ENCODE results near the gene TGIF2LY. TPM values are rescaled to one million over a fixed set of nuclear protein-coding genes. Genes with fewer than 3 reads are reported as not detected.
"Not testable (repeated sequence)": the region's sequence is repeated elsewhere in the genome, so short reads cannot be mapped to it uniquely, and the experiment has no call there.

TGIF2LY gene
- not detected in 2 replicates for total RNA-seq (2014; rRNA removed; shearing (Covaris generic))

GRCh38 chrY:3578767-3579166 is at the start of gene TGIF2LY:
Gene TGIF2LY, plus strand, starts transcription at chrY:3579067. Its CDS starts 178 bp downstream, at chrY:3579245.
- DNase-seq; H3K4me3 ChIP-seq (ENCODE audit: insufficient read depth, low read depth, low read length); H3K36me3 ChIP-seq (replicated peaks; ENCODE audit: control insufficient read depth, insufficient read depth, low read length); H3K27me3 ChIP-seq (ENCODE audit: control insufficient read depth, insufficient read depth, low read length): not testable (repeated sequence)
